Sigmoid colon (tissue), 4 donors: Measurements from ENCODE around the gene PTRH2.
A peak's percentile ranks its signal among the peaks of the same experiment; 100 is the strongest.

Source experiments
- EP300 ChIP-seq, 4 donors: sonication (generic); formaldehyde crosslinking; IDR thresholded peaks; one replicate each; pipeline ENCODE4 v1.6.1; 2017; ENCODE audit warnings: antibody characterized with exemption in 4 of 4
- POLR2A ChIP-seq, 2 donors: fragments of 450-650 bp; IDR thresholded peaks; one replicate each; pipeline ENCODE4 v1.6.1; 2016; ENCODE audit warnings: antibody characterized with exemption in 2 of 2, mild to moderate bottlenecking in 2 of 2, moderate library complexity in 2 of 2
- POLR2AphosphoS5 ChIP-seq, 4 donors: sonication (generic); formaldehyde crosslinking; IDR thresholded peaks; one replicate each; pipeline ENCODE4 v1.6.1; 2017; ENCODE audit warnings: antibody characterized with exemption in 4 of 4
- TF ChIP-seq, protein P1 (sequence below), 4 experiments: fragments of 450-650 bp in 3 of 4; fragments of 200-600 bp in 1 of 4; IDR thresholded peaks; one replicate each; pipeline ENCODE4 v1.5.1; 2016 to 2019; ENCODE audit warnings: antibody characterized with exemption in 4 of 4, mild to moderate bottlenecking in 3 of 4, moderate library complexity in 2 of 4

DNA sequence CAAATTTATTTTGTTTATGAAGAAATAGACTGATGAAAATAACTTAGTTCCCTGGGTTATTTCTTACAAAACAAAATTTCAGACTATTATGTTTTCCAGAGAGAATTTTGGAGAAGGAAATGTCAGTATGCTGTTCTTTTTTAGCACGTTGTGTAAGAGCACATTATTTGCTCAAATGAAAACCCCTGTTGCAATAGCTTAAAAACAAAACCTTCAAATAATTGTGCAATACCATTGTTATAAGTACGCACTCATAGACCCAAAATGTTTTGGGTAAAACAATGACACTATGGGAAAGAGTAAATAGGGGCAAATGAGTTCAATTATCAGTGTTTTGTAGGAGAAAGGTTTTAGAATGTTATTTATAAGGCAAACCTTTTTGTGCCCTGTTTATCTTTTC lies 18.5 kb upstream of the PTRH2 start:
- TF ChIP-seq, protein P1, sequence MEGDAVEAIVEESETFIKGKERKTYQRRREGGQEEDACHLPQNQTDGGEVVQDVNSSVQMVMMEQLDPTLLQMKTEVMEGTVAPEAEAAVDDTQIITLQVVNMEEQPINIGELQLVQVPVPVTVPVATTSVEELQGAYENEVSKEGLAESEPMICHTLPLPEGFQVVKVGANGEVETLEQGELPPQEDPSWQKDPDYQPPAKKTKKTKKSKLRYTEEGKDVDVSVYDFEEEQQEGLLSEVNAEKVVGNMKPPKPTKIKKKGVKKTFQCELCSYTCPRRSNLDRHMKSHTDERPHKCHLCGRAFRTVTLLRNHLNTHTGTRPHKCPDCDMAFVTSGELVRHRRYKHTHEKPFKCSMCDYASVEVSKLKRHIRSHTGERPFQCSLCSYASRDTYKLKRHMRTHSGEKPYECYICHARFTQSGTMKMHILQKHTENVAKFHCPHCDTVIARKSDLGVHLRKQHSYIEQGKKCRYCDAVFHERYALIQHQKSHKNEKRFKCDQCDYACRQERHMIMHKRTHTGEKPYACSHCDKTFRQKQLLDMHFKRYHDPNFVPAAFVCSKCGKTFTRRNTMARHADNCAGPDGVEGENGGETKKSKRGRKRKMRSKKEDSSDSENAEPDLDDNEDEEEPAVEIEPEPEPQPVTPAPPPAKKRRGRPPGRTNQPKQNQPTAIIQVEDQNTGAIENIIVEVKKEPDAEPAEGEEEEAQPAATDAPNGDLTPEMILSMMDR (IDR thresholded peaks at IDR 0.05): no peak
- TF ChIP-seq EP300 (IDR thresholded peaks at IDR 0.05) (peak in 2 of 4 donors; percentile 45 to 79), POLR2AphosphoS5 (IDR thresholded peaks at IDR 0.05) (peak; percentile 42 to 61 (median 49)), POLR2A (IDR thresholded peaks at IDR 0.05) (no peak)
